Mammary epithelial cell (primary cell): ENCODE measurements around the gene DNAH17.

Experiments used
- CTCF ChIP-seq, 2 donors: IDR thresholded peaks in 1 of 2; conservative IDR thresholded peaks in 1 of 2; 2 replicates each; pipeline ENCODE4 v1.5.1; 2011 to 2012; ENCODE audit warnings: inconsistent platforms in 2 of 2, low read length in 2 of 2, mild to moderate bottlenecking in 2 of 2, control low read depth in 1 of 2, low read depth in 1 of 2; ENCODE audit not compliant: insufficient read depth in 1 of 2; ENCODE audit errors: extremely low read depth in 1 of 2
- EZH2 ChIP-seq: IDR thresholded peaks from 2 replicates; pipeline ENCODE4 v1.6.1; 2012; ENCODE audit warnings: low read length, inconsistent platforms, borderline replicate concordance

- no peak for TF ChIP-seq CTCF (conservative IDR thresholded peaks at IDR 0.05 in 1 of 2, IDR thresholded peaks at IDR 0.05 in 1 of 2; ENCODE audit: extremely low read depth in 1 of 2, insufficient read depth in 1 of 2, low read depth in 1 of 2, low read length in 2 of 2)
- no peak for TF ChIP-seq EZH2
These were observed 47.1 kb downstream of the DNAH17 start for GRCh38 chr17:78529871-78530670.
